Stimulated activated memory B cell treated with anti-CD40 and anti-IgM and Interleukin-4, amounts not matched to agents 10 μg/mL and 1 μg/mL and 100 μg/mL, for 72 hours (primary cell): ENCODE data around the gene PDXDC1.
"Not testable (repeated sequence)": the region's sequence is repeated elsewhere in the genome, so short reads cannot be mapped to it uniquely, and the experiment has no call there.

Source experiments
- ATAC-seq: fragments of 150-1000 bp; cut with Tn5 transposase; 2 replicates; pipeline ENCODE4 v1.10.0; 2021
- H3K27ac Mint-ChIP-seq: one replicate; pipeline ENCODE4 v1.8.0; 2022; ENCODE audit warnings: mild to moderate bottlenecking, mixed read lengths
- H3K27me3 Mint-ChIP-seq: one replicate; pipeline ENCODE4 v1.8.0; 2022; ENCODE audit warnings: mixed read lengths
- H3K36me3 Mint-ChIP-seq: one replicate; pipeline ENCODE4 v1.8.0; 2022; ENCODE audit warnings: mixed read lengths
- H3K4me1 Mint-ChIP-seq: one replicate; pipeline ENCODE4 v1.8.0; 2022; ENCODE audit warnings: mixed read lengths
- H3K4me3 Mint-ChIP-seq: one replicate; pipeline ENCODE4 v1.8.0; 2022; ENCODE audit warnings: mild to moderate bottlenecking, moderate library complexity, mixed read lengths
- H3K9me3 Mint-ChIP-seq: one replicate; pipeline ENCODE4 v1.8.0; 2022; ENCODE audit warnings: mixed read lengths

PDXDC1 gene

DNA sequence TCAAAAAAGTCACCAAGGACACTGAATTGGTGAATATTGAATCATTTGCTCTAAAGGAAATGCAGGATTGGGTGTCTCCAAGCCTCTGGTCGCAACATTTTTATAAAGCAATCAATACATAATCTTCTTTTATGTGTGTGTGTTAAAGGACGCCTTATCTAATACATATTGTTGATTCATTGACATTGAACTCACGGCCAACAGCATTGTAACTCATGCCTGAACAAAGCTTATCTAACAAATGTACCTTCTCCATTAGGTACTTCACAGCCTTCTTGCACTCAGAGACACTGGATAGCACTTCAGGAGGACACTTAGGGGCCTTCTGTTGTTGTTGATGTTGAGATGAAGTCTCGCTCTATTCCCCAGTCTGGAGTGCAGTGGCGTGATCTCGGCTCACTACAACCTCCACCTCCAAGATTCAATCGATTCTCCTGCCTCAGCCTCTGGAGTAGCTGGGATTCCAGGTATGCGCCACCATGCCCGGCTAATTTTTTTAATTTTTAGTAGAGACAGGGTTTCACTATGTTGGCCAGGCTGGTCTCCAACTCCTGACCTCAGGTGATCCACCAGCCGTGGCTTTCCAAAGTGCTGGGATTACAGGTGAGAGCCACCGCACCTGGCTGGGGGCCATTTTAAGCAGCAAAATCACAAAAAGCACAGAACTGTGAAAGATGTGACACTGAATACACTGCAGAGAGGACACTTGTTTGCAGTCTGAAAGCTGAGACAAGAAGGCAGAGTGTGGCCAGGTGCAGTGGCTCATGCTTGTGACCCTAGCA is 13.2 kb upstream of the PDXDC1 start:
- H3K27ac Mint-ChIP-seq: no peak overlapping the region
- peaks cover 3% of the 10 kb centered on the region for H3K9me3 Mint-ChIP-seq
- peaks cover 21% of the 10 kb centered on the region for H3K27me3 Mint-ChIP-seq
- no peak overlapping the region for H3K4me3 Mint-ChIP-seq
- no peaks in the 10 kb centered on the region for H3K36me3 Mint-ChIP-seq
- no peaks in the 10 kb centered on the region for H3K4me1 Mint-ChIP-seq
- ATAC-seq: no peak

DNA sequence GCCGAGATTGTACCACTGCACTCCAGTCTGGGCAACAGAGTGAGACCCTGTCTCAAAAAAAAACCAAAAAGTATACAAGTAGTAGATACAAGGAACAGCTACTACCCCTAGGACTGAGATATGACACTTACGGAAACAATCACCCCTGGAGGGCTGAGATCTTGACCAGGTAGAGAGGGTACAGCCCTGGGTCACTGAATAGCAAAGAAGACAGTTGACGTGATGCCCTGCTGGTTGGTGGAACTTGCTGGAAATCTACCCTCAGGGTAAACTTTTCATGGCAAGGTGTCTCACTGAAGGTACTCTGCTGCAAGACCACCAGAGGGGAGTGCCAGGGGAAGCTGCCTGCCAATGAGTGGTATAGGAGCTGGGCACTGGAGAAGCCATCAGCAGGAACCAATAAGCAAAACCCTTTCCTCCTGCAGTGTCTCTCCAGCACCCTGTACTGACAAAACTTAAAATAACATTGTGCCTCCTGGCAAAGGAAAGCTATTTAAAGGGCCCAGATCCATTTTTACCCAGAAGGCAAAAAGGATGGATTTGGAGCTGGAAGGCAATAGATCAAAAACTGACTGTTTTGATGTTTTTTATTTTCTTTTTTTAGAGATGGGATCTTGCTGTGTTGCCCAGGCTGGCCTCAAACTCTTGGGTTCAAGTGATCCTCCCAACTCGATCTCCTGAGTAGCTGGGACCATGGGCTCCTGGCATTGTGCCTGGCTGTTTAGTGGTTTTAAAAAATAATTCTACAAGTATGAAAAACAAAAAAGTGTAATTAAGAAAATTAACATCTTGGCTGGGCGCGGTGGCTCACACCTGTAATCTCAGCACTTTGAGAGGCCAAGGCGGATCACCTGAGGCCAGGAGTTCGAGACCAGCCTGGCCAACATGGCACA is 11.3 kb upstream of the PDXDC1 start:
- peaks cover 21% of the 10 kb centered on the region for H3K27me3 Mint-ChIP-seq
- H3K9me3 Mint-ChIP-seq: peaks cover 3% of the 10 kb centered on the region
- no peak overlapping the region for H3K4me3 Mint-ChIP-seq
- H3K4me1 Mint-ChIP-seq: no peaks in the 10 kb centered on the region
- no peaks in the 10 kb centered on the region for H3K36me3 Mint-ChIP-seq
- no peak overlapping the region for H3K27ac Mint-ChIP-seq
- ATAC-seq: no peak

DNA sequence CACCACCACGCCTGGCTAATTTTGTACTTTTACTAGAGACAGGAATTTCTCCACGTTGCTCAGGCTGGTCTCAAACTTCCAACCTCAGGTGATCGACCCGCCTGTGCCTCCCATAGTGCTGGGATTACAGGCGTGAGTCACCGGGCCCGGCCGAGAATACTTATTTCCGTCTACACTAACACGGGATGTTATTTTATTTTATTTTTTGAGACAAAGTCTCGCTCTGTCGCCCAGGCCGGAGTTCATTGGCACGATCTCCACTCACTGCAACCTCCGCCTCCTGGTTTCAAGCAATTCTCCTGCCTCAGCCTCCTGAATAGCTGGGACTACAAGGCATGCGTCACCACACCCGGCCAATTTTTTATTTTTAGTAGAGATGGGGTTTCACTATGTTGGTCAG is 9.5 kb upstream of the PDXDC1 start:
- Mint-ChIP-seq H3K4me3 (no peak overlapping the region), H3K9me3 (peaks cover 3% of the 10 kb centered on the region), H3K27me3 (peaks cover 21% of the 10 kb centered on the region), H3K4me1 (no peaks in the 10 kb centered on the region), H3K27ac (no peak overlapping the region), H3K36me3 (no peaks in the 10 kb centered on the region)
- ATAC-seq: no peak

- not testable (repeated sequence) for H3K4me1 Mint-ChIP-seq, H3K27me3 Mint-ChIP-seq, ATAC-seq, H3K27ac Mint-ChIP-seq, H3K9me3 Mint-ChIP-seq, H3K36me3 Mint-ChIP-seq, H3K4me3 Mint-ChIP-seq
Observed at GRCh38 chr16:14969795-14970194, 5.0 kb upstream of the PDXDC1 start.

DNA sequence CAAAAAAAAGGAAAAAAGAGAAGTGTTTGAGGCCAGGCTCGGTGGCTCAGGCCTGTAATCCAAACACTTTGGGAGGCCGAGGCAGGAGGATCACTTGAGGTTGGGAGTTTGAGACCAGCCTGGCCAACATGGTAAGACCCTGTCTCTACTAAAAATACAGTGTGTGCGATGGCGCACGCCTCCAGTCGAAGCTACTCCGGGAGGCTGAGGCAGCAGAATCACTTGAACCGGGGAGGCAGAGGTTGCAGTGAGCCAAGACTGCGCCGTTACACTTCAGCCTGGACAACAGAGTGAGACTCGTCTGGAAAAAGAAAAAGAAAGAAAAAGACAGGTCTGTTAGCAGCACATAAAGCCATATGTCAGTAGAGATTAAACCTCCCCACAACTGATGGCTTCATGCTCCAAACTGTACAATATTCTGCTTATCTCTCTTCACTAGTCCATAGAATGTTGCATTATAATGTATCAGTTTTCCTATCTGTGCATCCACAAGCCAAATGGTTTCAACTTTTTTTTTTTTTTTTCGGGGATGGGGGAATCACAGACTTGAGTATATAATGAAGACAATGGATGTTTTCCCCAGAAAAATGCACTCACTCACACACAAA is 3.1 kb upstream of the PDXDC1 start:
- ATAC-seq, H3K36me3 Mint-ChIP-seq, H3K4me3 Mint-ChIP-seq, H3K27me3 Mint-ChIP-seq, H3K27ac Mint-ChIP-seq, H3K9me3 Mint-ChIP-seq: not testable (repeated sequence)
- peaks cover 12% of the 10 kb centered on the region for H3K4me1 Mint-ChIP-seq

DNA sequence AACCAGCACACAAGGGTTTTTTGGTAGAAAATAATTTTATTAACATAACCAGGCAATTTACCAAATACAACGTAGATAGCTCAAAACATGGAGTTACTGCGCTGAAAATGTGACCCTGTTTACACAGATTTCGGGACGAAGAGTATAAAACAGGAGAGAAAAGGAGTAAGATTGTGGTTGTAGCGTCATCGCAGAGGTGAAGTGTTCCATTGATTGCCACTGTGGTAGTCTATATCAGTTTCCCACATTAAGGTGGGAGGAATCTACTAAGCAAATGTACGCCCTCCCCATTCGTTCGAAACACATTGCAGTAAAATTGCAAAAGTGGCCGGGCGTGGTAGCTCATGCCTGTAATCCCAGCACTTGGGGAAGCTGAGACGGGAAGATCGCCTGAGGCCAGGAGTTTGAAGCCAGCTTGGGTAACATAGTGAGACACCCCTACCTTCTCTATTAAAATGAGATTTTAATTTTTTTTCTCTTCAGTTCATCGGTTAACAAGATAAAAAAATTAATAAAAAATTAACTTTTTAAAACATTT is 972 bp upstream of the PDXDC1 start:
- H3K4me3 Mint-ChIP-seq: peak overlapping the region; percentile 21
- peaks cover 26% of the 10 kb centered on the region for H3K4me1 Mint-ChIP-seq
- not testable (repeated sequence) for H3K9me3 Mint-ChIP-seq, H3K27me3 Mint-ChIP-seq, ATAC-seq, H3K36me3 Mint-ChIP-seq
- peak overlapping the region; percentile 86 for H3K27ac Mint-ChIP-seq

- H3K4me3 Mint-ChIP-seq: peak overlapping the region; percentile 90
- H3K9me3 Mint-ChIP-seq, H3K27me3 Mint-ChIP-seq, H3K36me3 Mint-ChIP-seq, ATAC-seq: not testable (repeated sequence)
- peak overlapping the region; percentile 86 for H3K27ac Mint-ChIP-seq
- H3K4me1 Mint-ChIP-seq: peaks cover 31% of the 10 kb centered on the region
Observed at GRCh38 chr16:14974331-14974655, 533 bp upstream of the PDXDC1 start.

DNA sequence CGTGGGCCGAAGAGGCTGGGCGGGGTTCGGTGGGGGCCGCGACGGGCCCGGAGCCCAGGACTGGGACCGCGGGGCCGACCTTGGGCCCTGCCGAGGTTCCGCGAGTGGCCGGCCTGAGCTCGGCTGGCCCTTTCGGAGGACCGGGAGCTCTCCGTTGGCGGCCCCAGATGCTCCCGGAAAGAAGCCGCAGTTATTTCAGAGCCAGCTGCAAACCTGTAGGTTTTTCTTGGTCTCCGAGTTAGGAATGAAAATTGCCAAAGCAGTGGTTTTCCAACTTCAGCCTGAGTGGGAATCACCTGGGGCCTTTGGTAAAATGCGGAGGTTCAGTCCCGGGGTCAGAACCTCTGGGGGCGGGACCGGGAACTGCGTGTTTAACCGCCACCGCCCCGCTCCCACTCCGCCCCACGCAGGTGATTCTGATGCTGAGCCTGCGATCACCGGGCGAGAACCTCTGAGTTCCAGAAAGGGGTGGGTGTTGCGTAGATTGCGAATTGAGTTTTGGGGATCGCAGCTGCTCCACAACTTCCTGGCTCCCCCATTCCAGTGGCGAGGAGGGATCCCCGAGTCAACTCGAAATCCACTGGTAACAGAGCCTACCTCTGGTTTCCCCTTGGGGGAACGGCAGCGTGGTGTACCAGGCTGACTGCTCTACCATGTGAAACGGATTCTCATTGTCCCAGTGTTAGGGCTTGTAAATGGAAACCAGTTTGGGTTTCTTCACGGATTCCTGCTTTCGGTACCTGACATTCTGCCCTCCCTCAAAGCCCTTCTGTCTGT is 780 bp downstream of the PDXDC1 start:
- ATAC-seq: peak; percentile 24
- H3K27me3 Mint-ChIP-seq: not testable (repeated sequence)

DNA sequence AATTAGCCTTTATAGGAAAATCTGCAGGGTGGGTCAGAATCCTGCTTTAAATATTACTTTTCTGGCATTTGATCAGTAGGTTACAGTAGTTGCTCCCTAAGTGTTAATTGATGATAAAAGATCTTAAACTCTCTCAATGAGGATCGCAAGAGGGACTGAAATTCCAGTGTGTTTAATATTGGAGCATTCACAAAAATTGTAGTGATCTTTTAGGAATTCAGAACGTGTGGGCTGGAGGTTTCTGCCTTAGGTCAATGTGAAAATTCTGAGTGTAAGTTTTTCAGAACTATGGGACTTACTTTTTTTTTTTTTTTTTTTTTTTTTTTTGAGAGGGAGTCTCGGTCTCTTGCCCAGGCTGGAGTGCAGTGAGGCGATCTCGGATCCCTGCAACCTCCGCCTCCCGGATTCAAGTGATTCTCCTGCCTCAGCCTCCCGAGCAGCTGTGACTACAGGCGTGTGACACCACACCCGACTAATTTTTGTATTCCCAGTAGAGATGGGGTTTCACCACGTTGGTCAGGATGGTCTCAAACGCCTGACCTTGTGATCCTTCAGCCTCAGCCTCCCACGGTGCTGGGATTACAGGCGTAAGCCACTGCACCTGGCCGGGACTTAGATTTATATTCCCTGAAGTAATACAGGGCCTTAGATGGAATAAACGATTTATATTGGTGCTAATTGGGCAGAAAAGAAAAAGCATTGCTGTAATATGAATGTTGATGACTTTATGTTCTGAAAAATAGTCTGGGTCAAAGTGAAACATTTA is 2.3 kb downstream of the PDXDC1 start:
- H3K27me3 Mint-ChIP-seq, H3K27ac Mint-ChIP-seq, H3K36me3 Mint-ChIP-seq, ATAC-seq, H3K9me3 Mint-ChIP-seq, H3K4me3 Mint-ChIP-seq: not testable (repeated sequence)
- H3K4me1 Mint-ChIP-seq: peaks cover 45% of the 10 kb centered on the region

More for the DNA sequence above, 780 bp downstream of the PDXDC1 start:
- Mint-ChIP-seq H3K4me1 (peaks cover 38% of the 10 kb centered on the region), H3K27ac (peak overlapping the region; percentile 86), H3K4me3 (peak overlapping the region; percentile 90)
- H3K36me3 Mint-ChIP-seq, H3K9me3 Mint-ChIP-seq: not testable (repeated sequence)

GRCh38 chr16:14978281-14978680 is 3.5 kb downstream of the PDXDC1 start:
- H3K27me3 Mint-ChIP-seq, ATAC-seq, H3K27ac Mint-ChIP-seq, H3K36me3 Mint-ChIP-seq, H3K9me3 Mint-ChIP-seq, H3K4me3 Mint-ChIP-seq: not testable (repeated sequence)
- H3K4me1 Mint-ChIP-seq: peaks cover 47% of the 10 kb centered on the region

DNA sequence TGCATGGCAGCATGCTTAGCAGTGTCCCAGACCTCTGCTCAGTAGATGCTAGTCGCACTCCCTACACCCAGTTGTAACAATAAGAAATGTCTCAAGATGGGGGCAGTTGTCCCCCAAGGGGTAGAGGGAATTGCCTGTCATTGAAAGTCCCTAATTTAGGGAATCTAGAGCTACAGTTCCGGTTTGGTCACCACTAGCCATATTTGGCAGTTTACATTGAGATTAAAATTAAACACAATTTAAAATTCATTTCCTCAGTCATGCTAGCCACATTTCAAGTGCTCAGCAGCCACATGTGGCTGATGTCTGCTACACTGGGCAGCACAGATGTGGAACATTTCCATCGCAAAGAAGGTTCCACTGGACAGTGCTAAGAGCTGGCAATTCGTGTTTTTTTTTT is 4.1 kb downstream of the PDXDC1 start:
- not testable (repeated sequence) for H3K27ac Mint-ChIP-seq, H3K27me3 Mint-ChIP-seq, ATAC-seq, H3K9me3 Mint-ChIP-seq, H3K36me3 Mint-ChIP-seq, H3K4me3 Mint-ChIP-seq
- H3K4me1 Mint-ChIP-seq: peaks cover 47% of the 10 kb centered on the region

GRCh38 chr16:14981234-14981633 is 6.4 kb downstream of the PDXDC1 start:
- H3K27me3 Mint-ChIP-seq, H3K27ac Mint-ChIP-seq, H3K4me3 Mint-ChIP-seq, ATAC-seq, H3K9me3 Mint-ChIP-seq: not testable (repeated sequence)
- peaks cover 40% of the 10 kb centered on the region for H3K4me1 Mint-ChIP-seq
- H3K36me3 Mint-ChIP-seq: peaks cover 12% of the 10 kb centered on the region

DNA sequence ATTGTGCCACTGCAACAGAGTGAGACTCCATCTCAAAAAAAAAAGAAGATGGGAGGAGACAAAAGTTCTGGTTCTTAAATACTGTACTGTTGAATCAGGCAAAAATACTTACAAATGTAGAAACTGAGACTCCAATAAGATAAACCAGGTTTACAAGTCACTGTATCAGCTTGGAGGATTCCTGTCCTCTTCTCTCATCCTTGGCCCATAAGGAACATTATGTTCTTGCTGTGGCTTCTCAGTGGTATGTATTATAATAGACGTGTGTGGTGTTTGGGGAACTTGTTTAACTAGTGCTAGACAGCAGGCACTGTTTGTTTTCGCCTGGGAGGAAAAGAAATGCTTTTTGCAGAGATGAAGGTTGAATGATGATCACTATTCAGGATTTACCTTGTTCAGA is 7.7 kb downstream of the PDXDC1 start:
- ATAC-seq, H3K27me3 Mint-ChIP-seq, H3K9me3 Mint-ChIP-seq, H3K4me3 Mint-ChIP-seq: not testable (repeated sequence)
- Mint-ChIP-seq H3K36me3 (peaks cover 14% of the 10 kb centered on the region), H3K27ac (peak overlapping the region; percentile 5), H3K4me1 (peaks cover 29% of the 10 kb centered on the region)

- not testable (repeated sequence) for ATAC-seq, H3K27ac Mint-ChIP-seq, H3K27me3 Mint-ChIP-seq, H3K9me3 Mint-ChIP-seq
- Mint-ChIP-seq H3K4me3 (peak overlapping the region; percentile 32), H3K36me3 (peaks cover 44% of the 10 kb centered on the region), H3K4me1 (peaks cover 29% of the 10 kb centered on the region)
Observed at GRCh38 chr16:14988092-14988491, 13.3 kb downstream of the PDXDC1 start.
